GM19351 (cell line): ENCODE results near the gene MAP4K1.
"Not testable (repeated sequence)": the region's sequence is repeated elsewhere in the genome, so short reads cannot be mapped to it uniquely, and the experiment has no call there.

Experiments used
- ATAC-seq: cut with Tn5 transposase; IDR thresholded peaks from one replicate; pipeline ENCODE4 v1.9.1; 2021; ENCODE audit warnings: mild to moderate bottlenecking, moderate library complexity; ENCODE audit not compliant: unreplicated experiment

The MAP4K1 gene

DNA sequence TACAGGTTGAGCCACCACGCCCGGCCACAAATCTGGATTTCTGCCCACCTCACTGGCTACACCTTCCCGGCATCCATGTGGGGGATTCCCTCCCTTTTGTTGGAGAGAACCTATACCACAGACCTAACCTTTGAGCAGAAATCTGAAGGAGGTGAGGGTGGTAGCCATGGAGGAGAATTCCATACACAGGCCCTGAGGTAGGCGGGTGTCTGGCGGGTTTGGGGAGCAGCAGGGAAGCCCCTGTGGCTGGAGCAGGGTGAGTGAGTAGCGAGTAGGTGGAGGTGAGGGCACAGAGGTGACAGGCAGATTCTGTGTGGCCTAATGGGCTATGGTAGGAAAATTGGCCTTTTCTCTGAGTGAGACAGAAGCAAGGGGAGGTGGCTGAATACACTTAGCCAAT lies 11.8 kb upstream of the MAP4K1 start:
- ATAC-seq, result no peak

GRCh38 chr19:38626401-38626800 lies 8.6 kb upstream of the MAP4K1 start:
- ATAC-seq, result no peak

DNA sequence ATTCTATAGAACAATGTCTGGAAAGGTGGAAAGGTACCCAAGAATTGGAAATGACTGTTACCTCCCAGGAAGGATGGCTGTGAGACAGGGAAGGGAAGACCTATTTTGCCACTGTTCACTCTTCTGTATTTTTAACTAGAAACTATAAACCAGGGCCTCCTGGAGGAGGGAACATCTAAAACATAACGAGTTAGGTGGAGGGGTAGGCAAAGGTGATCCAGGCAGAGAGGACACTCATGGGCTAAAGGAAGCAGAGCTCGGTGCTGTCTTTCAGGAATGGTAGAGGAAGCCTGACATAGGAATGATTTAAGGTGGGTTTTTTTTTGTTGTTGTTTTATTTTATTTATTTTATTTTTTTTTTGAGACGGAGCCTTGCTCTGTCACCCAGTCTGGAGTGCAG lies 7.1 kb upstream of the MAP4K1 start:
- no peak for ATAC-seq

- ATAC-seq, result no peak
These were observed 1.8 kb upstream of the MAP4K1 start for GRCh38 chr19:38619361-38620174.

- ATAC-seq, result peak; percentile 44
These were observed 1.0 kb upstream of the MAP4K1 start, which contains the start of gene EIF3K for GRCh38 chr19:38618590-38619360. EIF3K (plus strand) TSS chr19:38619188; CDS start chr19:38619269, 81 bp downstream.

DNA sequence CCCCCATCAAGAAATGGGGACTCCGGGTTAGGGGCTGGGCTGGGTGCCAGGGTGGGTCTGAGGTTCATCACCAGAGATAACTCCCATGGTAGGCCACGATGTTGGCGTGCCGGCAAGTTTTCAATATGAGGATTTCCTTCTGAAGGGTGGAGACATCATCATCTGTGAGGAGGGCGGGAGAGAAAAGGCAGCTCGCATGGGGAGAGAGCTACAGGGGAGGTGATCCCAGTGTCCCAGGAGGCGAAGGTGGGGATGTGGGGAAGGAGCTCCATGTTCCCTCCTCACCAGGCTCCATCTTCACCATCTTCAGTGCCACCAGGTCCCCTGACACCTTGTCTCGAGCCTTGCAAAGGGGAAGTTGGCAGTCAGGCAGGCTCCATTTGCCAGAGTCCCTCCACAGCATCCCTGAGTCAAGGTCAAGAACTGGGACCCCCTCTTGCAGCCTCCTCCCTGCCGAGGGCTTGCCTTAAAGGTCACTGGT lies 430 bp downstream of the MAP4K1 start:
- ATAC-seq, result no peak

GRCh38 chr19:38616265-38616664 lies 1.5 kb downstream of the MAP4K1 start:
- ATAC-seq, result no peak

DNA sequence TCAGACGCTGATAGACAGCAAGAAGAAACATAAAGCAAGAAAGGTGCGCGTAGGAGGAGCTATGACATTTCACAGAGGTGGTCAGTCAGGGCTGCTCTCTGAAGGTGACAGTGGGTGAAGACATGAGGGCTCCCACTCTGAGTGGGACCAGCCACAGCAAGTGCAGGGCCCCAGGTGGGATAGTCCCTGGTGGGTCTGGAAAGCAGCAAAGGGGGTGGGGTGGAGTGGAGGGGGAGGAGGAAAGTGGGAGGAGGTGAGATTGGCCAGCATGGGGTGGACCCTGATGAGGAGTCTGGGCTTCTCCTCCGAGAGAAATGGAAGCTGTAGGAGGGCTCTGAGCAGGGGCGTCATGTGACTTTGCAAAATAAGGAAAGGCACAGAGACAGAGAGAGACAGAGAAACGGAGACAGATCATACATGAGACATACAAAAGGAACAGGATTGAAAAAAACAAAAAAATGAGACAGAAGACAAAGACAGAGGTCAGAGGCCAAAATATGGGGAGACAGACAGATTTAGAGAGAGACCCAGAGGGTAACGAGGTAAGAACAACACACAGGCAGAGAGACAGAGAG lies 2.7 kb downstream of the MAP4K1 start:
- ATAC-seq, result no peak

DNA sequence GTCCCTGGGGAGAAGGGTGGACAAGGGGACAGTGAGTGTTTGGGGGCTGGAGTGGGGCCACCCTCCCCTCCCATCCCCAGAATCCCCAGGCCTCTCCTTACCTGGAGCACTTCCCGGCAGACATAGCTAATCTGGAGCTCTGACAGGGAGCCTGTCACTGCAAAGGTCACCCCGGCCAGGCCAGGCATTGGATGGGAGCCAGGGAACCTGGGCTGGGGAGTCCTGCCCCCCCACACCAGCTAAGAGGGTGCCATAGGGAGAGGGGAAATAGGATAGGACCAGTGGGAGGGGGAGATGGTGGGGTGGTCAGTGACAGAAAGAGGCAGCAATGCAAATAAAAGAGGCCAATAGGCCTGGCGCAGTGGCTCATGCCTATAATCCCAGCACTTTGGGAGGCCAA lies 3.5 kb downstream of the MAP4K1 start:
- no peak for ATAC-seq

- ATAC-seq, result no peak
These were observed 11.6 kb downstream of the MAP4K1 start for GRCh38 chr19:38606131-38606530.

DNA sequence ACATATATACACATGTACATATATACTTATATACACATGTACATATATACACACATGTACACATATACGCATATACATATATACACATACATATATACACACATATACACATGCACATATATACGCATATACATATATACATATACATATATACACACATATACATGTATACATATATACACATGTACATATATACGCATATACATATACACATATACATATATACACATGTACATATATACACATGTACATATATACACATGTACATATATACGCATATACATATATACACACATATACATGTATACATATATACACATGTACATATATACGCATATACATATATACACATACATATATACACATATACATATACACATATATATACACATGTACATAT lies 14.9 kb downstream of the MAP4K1 start:
- not testable (repeated sequence) for ATAC-seq

GRCh38 chr19:38599722-38600121 lies 18.0 kb downstream of the MAP4K1 start:
- ATAC-seq, result no peak

DNA sequence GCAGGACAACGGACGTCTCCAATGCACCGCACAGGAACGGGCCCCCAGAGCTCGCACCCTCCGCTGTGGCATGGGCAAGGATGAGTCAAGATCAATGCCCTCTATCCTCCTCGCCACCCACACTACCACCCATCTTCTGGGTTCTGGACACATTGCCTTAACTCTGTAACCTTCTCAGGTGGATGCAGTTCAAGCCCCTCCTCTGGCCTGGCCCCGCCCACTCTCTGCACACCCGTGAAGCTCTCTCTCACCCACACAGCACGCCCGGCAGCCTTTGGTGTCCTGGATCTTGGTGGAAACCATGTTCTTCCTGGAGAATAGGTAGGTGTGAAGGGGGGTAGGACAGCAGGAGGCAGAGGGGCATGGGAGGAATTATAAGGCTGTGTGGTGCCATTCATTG lies 20.7 kb downstream of the MAP4K1 start:
- no peak for ATAC-seq

GRCh38 chr19:38596057-38596981 lies 21.4 kb downstream of the MAP4K1 start:
- no peak for ATAC-seq

- no peak for ATAC-seq
These were observed 24.8 kb downstream of the MAP4K1 start for GRCh38 chr19:38592940-38593339.

DNA sequence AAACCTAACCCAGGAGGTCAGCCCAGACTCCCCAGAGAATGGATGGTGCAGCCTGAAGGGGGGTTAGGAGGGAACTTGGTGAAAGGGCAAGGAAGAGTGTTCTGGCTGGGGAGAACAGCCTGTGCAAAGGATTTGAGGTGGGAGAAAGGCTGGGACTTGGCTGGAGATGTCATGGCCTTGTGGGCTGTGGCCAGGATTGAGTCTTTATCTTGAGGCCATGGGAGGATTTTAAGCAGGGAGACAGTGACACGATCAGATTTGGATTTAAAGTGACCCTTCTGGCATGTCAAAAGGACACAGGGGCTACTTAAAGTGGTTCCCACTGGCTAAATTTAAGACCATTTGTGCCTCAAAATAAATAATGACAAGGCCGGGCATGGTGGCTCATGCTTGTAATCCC lies 29.7 kb downstream of the MAP4K1 start:
- no peak for ATAC-seq

DNA sequence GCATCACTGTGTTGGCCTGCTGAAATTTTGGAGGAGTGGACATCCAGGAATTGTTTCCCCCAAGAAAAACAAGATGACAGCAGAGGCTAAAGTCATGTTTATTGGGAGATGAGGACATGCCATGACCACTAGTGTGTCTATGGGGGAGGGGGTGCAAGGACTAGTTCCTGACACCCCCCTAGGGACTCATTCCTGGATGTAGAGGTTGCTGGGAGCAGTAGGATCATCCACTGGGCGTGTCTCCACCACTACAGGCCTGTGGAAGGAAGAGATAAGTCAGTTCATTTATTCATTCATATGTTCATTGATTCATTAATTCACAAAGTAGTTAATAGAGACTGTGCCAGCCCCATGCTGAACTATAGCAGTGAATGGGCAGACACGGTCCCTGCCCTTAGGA lies 30.2 kb downstream of the MAP4K1 start:
- ATAC-seq, result no peak

DNA sequence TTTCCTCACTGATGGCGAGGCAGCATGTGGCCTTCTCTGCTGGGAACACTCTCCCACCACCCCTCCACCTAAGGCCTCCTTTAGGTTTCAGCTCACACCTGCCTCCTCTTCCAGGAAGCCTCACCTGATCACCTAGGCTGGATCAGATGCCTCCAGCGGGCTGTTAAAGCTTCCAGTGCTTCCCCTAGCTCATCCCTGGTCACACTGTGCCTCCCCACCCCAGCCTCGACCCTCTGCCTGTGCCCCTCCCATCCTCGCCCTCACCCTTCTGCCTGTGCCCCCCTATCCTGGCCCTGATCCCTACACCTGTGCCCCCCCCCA lies 33.8 kb downstream of the MAP4K1 start:
- no peak for ATAC-seq

DNA sequence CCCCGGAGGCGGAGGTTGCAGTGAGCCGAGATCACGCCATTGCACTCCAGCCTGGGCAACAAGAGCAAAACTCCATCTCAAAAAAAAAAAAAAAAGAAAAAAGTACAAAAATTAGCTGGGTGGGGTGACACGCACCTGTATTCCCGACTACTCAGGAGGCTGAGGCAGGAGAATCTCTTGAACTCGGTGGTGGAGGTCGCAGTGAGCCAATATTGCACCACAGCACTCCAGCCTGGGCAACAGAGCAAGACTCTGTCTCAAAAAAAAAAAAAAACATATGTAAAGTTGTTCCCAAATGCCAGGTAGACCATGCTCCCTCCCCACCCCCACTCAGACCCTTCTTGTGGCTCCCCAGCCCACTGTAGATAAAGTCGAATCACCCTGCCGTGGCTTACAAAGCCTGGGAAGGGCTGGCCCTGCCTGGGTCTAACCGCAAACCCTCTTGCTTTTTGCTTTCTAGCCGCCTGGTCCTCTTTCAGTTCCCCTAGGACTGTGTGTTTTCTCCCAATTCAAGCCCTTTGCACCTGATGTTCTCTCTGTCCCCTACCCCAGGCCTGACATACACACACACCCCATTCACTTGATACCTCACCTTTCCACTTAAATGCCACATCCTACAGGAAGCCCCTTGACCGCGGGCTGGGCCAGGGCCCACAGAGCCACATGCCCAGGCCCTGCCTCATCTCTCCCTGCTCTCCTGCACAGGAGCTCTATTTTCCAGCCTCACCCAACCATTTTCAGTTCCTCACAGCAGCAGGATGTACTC lies 34.4 kb downstream of the MAP4K1 start:
- no peak for ATAC-seq

DNA sequence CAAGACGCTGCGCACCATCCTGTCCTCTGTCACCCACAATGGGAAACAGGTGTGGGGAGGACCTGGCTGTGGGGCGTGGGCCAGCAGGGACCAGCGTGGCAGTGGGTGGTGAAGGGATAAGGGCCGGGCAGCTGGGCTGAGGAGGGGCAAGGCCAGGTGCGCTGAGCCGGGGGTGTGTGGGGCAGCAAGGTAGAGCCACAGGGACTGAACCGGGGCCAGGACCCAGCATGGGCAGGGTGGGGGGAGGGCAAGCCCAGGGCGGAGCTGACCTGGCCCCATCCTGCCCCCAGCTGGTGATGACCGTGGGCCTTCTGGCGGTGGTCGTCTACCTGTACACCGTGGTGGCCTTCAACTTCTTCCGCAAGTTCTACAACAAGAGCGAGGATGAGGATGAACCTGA lies 37.7 kb downstream of the MAP4K1 start:
- ATAC-seq, result no peak
